Measurements from ENCODE around the gene RAI14. TPM values are rescaled to one million over a fixed set of nuclear protein-coding genes. Genes with fewer than 3 reads are reported as not detected.
"Not testable (repeated sequence)": the region's sequence is repeated elsewhere in the genome, so short reads cannot be mapped to it uniquely, and the experiment has no call there.

The RAI14 gene
- total RNA-seq, 1 donor from 2014 or later = 169 TPM

GRCh38 chr5:34731435-34732232, 75.5 kb downstream of the RAI14 start:
- no peak for DNase-seq (ENCODE audit: low spot score)

- DNase-seq (ENCODE audit: low spot score) = peak; percentile 25
Measured at GRCh38 chr5:34734326-34734725, 78.2 kb downstream of the RAI14 start.

GRCh38 chr5:34735491-34736426, 79.6 kb downstream of the RAI14 start:
- peak; percentile 87 for DNase-seq (ENCODE audit: low spot score)

GRCh38 chr5:34736445-34737115, 80.5 kb downstream of the RAI14 start:
- no peak for DNase-seq (ENCODE audit: low spot score)

- no peak for DNase-seq (ENCODE audit: low spot score)
Measured at GRCh38 chr5:34737731-34738130, 81.6 kb downstream of the RAI14 start.

GRCh38 chr5:34738381-34738780, 82.3 kb downstream of the RAI14 start:
- no peak for DNase-seq (ENCODE audit: low spot score)

GRCh38 chr5:34740389-34740806, 84.3 kb downstream of the RAI14 start:
- DNase-seq (ENCODE audit: low spot score) = peak; percentile 63

- DNase-seq (ENCODE audit: low spot score) = no peak
Measured at GRCh38 chr5:34742061-34742460, 85.9 kb downstream of the RAI14 start.

GRCh38 chr5:34743878-34744277, 87.8 kb downstream of the RAI14 start:
- peak; percentile 84 for DNase-seq (ENCODE audit: low spot score)

GRCh38 chr5:34748431-34748830, 92.3 kb downstream of the RAI14 start:
- no peak for DNase-seq (ENCODE audit: low spot score)

GRCh38 chr5:34749431-34749873, 93.3 kb downstream of the RAI14 start:
- DNase-seq (ENCODE audit: low spot score) = peak; percentile 59

- peak; percentile 25 for DNase-seq (ENCODE audit: low spot score)
Measured at GRCh38 chr5:34750206-34750605, 94.1 kb downstream of the RAI14 start.

GRCh38 chr5:34751807-34752736, 95.9 kb downstream of the RAI14 start:
- DNase-seq (ENCODE audit: low spot score) = no peak

GRCh38 chr5:34753236-34753635, 97.1 kb downstream of the RAI14 start:
- not testable (repeated sequence) for DNase-seq (ENCODE audit: low spot score)

- DNase-seq (ENCODE audit: low spot score) = no peak
Measured at GRCh38 chr5:34755926-34756325, 99.8 kb downstream of the RAI14 start.

GRCh38 chr5:34756781-34757624, 100.9 kb downstream of the RAI14 start:
- DNase-seq (ENCODE audit: low spot score) = peak; percentile 79

- DNase-seq (ENCODE audit: low spot score) = no peak
Measured at GRCh38 chr5:34758514-34758913, 102.4 kb downstream of the RAI14 start.

GRCh38 chr5:34759213-34759612, 103.1 kb downstream of the RAI14 start:
- not testable (repeated sequence) for DNase-seq (ENCODE audit: low spot score)

GRCh38 chr5:34765662-34766061, 109.5 kb downstream of the RAI14 start:
- DNase-seq (ENCODE audit: low spot score) = no peak

- DNase-seq (ENCODE audit: low spot score) = no peak
Measured at GRCh38 chr5:34767180-34767579, 111.1 kb downstream of the RAI14 start.
